Uterus (tissue), 4 donors: ENCODE results near the gene HTR1B. TPM values are rescaled to one million over a fixed set of nuclear protein-coding genes. Genes with fewer than 3 reads are reported as not detected.

Experiments used
- DNase-seq, 2 donors: peaks; one replicate each; pipeline ENCODE4 v3.0.0-alpha.2; 2019 to 2020
- H3K27ac ChIP-seq, 2 donors: fragments of 200-600 bp; sonication (generic); 1 replicate in 1 of 2; 2 replicates in 1 of 2; pipeline ENCODE4 v1.5.1; 2016 to 2018
- H3K27me3 ChIP-seq, 2 donors: fragments of 200-600 bp; sonication (generic); one replicate each; pipeline ENCODE4 v1.5.1; 2018 to 2019; ENCODE audit warnings: control low read depth in 1 of 2
- H3K36me3 ChIP-seq, 2 donors: fragments of 200-600 bp; sonication (generic); one replicate each; pipeline ENCODE4 v1.5.1; 2019; ENCODE audit warnings: control low read depth in 1 of 2
- H3K4me1 ChIP-seq, 2 donors: fragments of 200-600 bp; sonication (generic); one replicate each; pipeline ENCODE4 v1.5.1; 2018 to 2019; ENCODE audit warnings: control low read depth in 1 of 2
- H3K4me3 ChIP-seq, 2 donors: fragments of 200-600 bp; sonication (generic); 1 replicate in 1 of 2; 2 replicates in 1 of 2; pipeline ENCODE4 v1.5.1; 2018 to 2019; ENCODE audit warnings: mild to moderate bottlenecking in 1 of 2
- H3K9me3 ChIP-seq, 2 donors: fragments of 200-600 bp; sonication (generic); one replicate each; pipeline ENCODE4 v1.5.1; 2019; ENCODE audit warnings: control low read depth in 1 of 2
- POLR2A ChIP-seq, 2 donors: fragments of 450-650 bp; IDR thresholded peaks; one replicate each; pipeline ENCODE4 v1.6.1; 2016; ENCODE audit warnings: antibody characterized with exemption in 2 of 2, mild to moderate bottlenecking in 1 of 2, moderate library complexity in 1 of 2
- intact Hi-C: fragments of 100-400 bp; cut with DNase I; formaldehyde crosslinking; loops from one replicate; pipeline ENCODE4 v1.15.1; 2023; ENCODE audit warnings: low total_unique reads
- total RNA-seq, 4 donors: library from RNA; depleted of rRNA in 3 of 4; stranded (reverse); fragments of >200 nt in 3 of 4; gene quantifications; one replicate each; pipeline versions ENCODE4 v1.1.0 to v1.2.4, GENCODE V29; 2014 to 2023
- TF ChIP-seq, protein P1 (sequence below), 4 experiments: fragments of 200-600 bp in 2 of 4; fragments of 450-650 bp in 2 of 4; sonication (generic) in 2 of 4; IDR thresholded peaks; one replicate each; pipeline ENCODE4 v1.5.1; 2016 to 2019; ENCODE audit warnings: antibody characterized with exemption in 4 of 4, mild to moderate bottlenecking in 2 of 4, moderate library complexity in 1 of 4
- donor health status: DM: yes; HTN: yes; CAD: no.

HTR1B gene, protein sequence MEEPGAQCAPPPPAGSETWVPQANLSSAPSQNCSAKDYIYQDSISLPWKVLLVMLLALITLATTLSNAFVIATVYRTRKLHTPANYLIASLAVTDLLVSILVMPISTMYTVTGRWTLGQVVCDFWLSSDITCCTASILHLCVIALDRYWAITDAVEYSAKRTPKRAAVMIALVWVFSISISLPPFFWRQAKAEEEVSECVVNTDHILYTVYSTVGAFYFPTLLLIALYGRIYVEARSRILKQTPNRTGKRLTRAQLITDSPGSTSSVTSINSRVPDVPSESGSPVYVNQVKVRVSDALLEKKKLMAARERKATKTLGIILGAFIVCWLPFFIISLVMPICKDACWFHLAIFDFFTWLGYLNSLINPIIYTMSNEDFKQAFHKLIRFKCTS
- total RNA-seq = 1 to 10 TPM in 1 of 4 donors, under 1 TPM in 1, not detected in 2; 0.55 to 1.1 TPM

DNA sequence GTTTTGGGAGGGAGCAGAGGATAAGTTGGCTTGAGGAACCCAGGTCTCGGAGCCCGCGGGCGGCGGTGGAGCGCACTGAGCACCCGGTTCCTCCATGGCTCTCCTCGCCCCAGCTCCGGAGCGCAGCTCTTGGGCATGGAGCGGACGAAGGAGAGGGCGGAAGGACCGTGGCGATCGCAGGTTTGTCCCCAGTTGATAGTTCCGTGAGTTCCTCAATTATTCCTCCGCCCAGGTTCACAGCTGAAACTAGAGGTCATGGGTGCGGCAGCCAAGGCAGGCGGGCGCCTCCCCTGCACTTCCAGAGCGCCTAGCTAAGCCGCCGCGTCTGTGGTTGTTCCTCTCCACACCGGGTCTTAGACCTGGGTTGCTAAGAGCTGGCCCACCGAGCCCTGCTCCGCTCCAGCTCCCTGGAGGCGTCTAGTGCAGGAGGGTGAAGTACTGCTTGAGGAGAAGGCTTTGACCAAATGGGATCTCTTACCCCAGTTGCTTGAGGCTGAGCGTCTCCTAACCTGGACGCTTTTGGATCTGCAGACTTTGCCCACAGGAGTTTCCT, at the start of gene HTR1B:
Gene HTR1B (minus strand): TSS at position 184 of the 553 bp plus-strand sequence. CDS start 88 bp downstream, at position 96.
- Histone ChIP-seq H3K36me3 (no peaks in the 10 kb centered on the region), H3K4me3 (peak within 1 kb of the TSS; percentile 6 to 20), H3K27ac (no peak within 1 kb of the TSS), H3K9me3 (no peaks in the 10 kb centered on the region), H3K4me1 (no peaks in the 10 kb centered on the region), H3K27me3 (peaks cover 5 to 7% of the 10 kb centered on the region in 2 donors)
- intact Hi-C loops = no loop called here
- no peak for DNase-seq
- no peak for TF ChIP-seq POLR2A (IDR thresholded peaks at IDR 0.05)
- TF ChIP-seq, protein P1, sequence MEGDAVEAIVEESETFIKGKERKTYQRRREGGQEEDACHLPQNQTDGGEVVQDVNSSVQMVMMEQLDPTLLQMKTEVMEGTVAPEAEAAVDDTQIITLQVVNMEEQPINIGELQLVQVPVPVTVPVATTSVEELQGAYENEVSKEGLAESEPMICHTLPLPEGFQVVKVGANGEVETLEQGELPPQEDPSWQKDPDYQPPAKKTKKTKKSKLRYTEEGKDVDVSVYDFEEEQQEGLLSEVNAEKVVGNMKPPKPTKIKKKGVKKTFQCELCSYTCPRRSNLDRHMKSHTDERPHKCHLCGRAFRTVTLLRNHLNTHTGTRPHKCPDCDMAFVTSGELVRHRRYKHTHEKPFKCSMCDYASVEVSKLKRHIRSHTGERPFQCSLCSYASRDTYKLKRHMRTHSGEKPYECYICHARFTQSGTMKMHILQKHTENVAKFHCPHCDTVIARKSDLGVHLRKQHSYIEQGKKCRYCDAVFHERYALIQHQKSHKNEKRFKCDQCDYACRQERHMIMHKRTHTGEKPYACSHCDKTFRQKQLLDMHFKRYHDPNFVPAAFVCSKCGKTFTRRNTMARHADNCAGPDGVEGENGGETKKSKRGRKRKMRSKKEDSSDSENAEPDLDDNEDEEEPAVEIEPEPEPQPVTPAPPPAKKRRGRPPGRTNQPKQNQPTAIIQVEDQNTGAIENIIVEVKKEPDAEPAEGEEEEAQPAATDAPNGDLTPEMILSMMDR (IDR thresholded peaks at IDR 0.05) = no peak

DNA sequence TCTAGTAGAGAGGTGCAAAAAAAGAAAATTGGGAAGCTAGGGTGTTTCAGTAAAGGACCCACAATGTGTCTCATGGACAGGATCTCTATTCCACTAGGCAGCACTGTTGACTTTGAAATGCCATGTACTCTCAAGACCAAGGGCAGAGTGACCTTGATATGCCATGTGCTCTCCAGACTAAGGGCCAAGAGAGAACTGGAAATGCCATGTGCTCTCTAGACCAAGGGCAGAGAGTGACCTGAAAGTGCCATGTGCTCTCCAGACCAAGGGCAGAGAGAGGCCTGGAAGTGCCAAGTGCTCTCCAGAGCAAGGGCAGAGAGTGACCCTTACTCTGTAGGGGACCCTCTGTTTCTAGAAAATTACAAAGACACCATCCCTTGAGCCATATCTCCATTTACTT, 49.3 kb upstream of the HTR1B start:
- Histone ChIP-seq H3K36me3 (no peaks in the 10 kb centered on the region), H3K4me1 (no peaks in the 10 kb centered on the region), H3K9me3 (peaks cover 0 to 8% of the 10 kb centered on the region in 2 donors), H3K27ac (no peak overlapping the region), H3K4me3 (no peak overlapping the region), H3K27me3 (no peaks in the 10 kb centered on the region)
- intact Hi-C loops = no loop called here
- TF ChIP-seq, protein P1 (IDR thresholded peaks at IDR 0.05) = no peak
- no peak for DNase-seq

DNA sequence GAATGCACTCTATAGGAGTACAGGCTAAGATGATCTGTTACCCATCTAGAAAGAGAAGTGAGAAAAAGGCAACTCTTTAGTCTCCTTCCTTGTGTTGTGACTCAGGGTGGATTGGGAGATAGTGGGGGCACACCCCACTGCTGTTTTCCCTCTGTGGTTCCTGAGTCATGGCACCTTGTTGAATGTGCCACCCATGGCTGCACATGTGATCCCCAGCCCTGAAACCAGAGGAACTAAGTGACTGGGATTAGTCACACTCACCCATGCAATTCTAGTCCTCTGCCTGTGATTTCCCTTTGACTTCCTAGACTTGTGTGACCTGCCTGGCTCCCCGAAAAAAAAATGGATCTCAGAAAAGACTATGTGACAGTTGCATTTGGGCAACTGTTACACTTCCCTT, 48.6 kb upstream of the HTR1B start:
- intact Hi-C loops = no loop called here
- no peak for DNase-seq

DNA sequence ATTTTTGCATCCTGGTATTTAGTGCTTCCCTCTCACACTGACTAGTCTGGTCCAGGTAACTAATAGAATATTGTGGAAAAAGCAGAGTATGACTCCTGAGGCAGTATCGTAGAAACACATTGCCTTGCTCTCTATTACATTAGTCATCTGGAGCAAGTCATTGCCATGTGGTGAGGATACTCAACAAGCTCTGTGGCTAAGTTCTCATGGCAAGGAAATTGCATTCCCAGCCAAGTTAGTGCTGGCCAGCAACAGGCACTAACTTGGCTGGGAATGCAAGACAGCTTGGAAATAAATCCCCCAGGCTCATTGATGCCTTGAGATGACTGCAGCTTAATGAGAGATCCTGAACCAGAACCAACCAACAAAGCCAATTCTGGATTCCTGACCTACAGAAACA, 39.7 kb upstream of the HTR1B start:
- no peaks in the 10 kb centered on the region for H3K27me3 ChIP-seq
- no peak overlapping the region for H3K4me3 ChIP-seq
- no peaks in the 10 kb centered on the region for H3K36me3 ChIP-seq
- TF ChIP-seq POLR2A (IDR thresholded peaks at IDR 0.05) = no peak
- TF ChIP-seq, protein P1 (IDR thresholded peaks at IDR 0.05) = no peak
- intact Hi-C loops = no loop called here
- H3K4me1 ChIP-seq = no peaks in the 10 kb centered on the region
- no peaks in the 10 kb centered on the region for H3K9me3 ChIP-seq
- no peak overlapping the region for H3K27ac ChIP-seq
- DNase-seq = no peak

More for the DNA sequence above, 48.6 kb upstream of the HTR1B start:
- Histone ChIP-seq H3K4me1 (no peaks in the 10 kb centered on the region), H3K27me3 (no peaks in the 10 kb centered on the region), H3K36me3 (no peaks in the 10 kb centered on the region), H3K9me3 (peaks cover 0 to 8% of the 10 kb centered on the region in 2 donors), H3K4me3 (no peak overlapping the region), H3K27ac (no peak overlapping the region)
- TF ChIP-seq POLR2A (IDR thresholded peaks at IDR 0.05) = no peak
- TF ChIP-seq, protein P1 (IDR thresholded peaks at IDR 0.05) = no peak

DNA sequence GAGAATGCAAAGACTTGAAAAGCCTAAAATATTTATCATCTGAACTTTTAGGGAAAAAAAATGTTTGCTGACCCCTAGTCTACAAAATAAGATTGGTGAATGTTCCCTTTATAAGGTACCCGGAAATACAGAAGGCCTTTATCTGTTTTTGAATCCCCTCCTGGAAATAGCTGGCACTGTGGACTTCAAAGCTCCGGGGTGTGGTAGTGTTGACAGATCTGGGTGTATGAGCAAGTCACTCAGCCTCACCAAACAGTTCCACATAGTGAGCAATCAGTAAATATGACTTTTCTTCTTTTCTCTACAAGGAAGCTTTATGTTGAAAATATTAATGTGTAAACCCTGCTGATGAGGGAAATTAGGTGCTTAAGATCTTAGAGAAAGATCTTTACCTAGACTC, 29.2 kb upstream of the HTR1B start:
- H3K27me3 ChIP-seq = no peaks in the 10 kb centered on the region
- no peak for DNase-seq
- H3K4me3 ChIP-seq = no peak overlapping the region
- no peaks in the 10 kb centered on the region for H3K9me3 ChIP-seq
- no peak for TF ChIP-seq POLR2A (IDR thresholded peaks at IDR 0.05)
- TF ChIP-seq, protein P1 (IDR thresholded peaks at IDR 0.05) = no peak
- no peak overlapping the region for H3K27ac ChIP-seq
- intact Hi-C loops = no loop called here
- H3K36me3 ChIP-seq = no peaks in the 10 kb centered on the region
- no peaks in the 10 kb centered on the region for H3K4me1 ChIP-seq
